ENCODE results near the gene OBSCN.

OBSCN gene

DNA sequence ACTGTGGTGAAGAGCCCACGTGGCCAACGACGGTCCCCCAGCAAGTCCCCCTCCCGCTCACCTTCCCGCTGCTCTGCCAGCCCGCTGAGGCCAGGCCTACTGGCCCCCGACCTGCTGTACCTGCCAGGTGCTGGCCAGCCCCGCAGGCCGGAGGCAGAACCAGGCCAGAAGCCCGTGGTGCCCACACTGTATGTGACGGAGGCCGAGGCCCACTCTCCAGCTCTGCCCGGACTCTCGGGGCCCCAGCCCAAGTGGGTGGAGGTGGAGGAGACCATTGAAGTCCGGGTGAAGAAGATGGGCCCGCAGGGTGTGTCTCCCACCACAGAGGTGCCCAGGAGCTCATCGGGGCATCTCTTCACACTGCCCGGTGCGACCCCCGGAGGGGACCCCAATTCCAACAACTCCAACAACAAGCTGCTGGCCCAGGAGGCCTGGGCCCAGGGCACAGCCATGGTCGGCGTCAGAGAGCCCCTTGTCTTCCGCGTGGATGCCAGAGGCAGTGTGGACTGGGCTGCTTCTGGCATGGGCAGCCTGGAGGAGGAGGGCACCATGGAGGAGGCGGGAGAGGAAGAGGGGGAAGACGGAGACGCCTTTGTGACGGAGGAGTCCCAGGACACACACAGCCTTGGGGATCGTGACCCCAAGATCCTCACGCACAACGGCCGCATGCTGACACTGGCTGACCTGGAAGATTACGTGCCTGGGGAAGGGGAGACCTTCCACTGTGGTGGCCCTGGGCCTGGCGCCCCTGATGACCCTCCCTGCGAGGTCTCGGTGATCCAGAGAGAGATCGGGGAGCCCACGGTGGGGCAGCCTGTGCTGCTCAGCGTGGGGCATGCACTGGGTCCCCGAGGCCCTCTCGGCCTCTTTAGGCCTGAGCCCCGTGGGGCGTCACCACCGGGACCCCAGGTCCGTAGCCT is 152.0 kb downstream of the OBSCN start:
- DNase-seq: no peak

GRCh38 chr1:228360533-228361313 is 152.9 kb downstream of the OBSCN start:
- DNase-seq: no peak

- no peak for DNase-seq
Measured at GRCh38 chr1:228361314-228362140, 153.7 kb downstream of the OBSCN start.

DNA sequence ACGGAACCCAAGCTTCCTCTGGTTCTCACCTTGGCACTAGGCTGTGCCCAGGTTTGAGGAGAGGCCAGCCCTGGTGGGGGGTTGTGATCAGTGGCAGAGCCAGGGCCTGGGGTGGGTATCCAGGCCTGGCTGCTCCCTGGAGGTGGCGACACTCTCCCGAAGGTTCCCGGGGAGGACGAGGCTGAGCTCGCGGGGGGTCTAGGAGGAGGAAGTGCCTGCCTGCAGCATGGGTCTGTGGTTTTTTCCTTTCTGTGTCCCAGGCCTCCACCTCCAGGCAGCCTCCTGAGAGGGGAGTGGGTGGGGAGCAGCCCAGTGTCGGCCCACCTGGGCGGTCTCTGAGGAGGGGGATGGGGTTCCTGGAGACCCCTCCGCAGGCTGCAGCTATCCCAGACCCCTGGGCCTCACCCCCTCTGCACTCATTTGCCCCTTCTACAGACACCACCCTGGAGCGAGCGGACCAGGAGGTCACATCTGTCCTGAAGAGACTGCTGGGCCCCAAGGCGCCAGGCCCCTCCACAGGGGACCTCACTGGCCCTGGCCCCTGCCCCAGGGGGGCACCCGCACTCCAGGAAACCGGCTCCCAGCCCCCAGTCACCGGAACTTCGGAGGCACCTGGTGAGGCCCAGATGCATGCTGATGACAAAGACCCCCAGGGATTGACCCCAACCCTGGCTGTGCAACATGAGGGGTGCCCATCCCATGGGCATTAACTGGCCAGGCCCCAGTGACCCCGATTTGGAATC is 154.5 kb downstream of the OBSCN start:
- no peak for DNase-seq

DNA sequence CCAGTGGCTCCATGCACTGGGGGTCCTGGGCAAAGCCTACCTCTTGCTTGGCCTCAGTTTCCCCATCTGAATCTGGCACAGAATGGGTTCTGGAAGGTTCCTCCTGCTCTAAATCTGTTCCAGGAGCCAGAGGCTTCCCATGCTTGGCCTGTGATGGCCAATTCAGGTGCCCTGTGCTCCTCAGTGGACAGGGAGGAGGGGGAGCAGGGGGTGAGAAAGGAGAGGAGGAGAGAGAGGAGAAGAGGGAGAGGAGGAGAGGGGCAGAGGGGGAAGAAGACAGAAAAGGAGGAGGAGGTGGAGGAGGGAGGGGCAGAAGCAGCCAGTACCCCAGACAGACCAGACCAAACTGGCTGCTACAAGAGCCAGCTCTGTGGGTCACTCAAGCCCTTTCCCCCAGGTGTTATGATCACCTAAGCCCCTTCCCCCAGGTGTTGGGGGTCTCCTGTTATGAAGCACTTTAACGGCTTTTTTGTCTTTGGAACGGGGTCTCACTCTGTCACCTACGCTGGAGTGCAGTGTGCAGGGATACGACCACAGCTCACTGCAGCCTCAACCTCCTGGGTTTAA is 155.1 kb downstream of the OBSCN start:
- no peak for DNase-seq

DNA sequence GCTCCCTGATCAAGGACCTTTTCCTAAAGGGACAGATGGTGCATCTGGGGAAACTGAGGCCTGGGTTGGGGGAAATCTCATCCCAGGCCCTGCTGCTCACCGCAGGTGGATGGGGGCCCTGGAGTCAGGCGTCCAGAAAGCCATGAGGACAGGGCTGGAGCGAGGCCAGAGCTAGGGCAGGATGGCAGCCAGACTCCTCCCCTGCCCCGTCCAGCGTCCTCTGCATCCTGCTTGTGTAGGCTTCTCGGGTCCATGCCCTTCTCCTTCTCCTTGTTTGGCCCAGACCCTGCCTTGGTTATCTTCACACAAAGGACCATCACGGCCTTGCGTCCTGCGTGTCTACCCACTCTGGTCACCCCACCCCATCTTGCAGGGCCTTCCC is 155.8 kb downstream of the OBSCN start:
- DNase-seq: no peak

DNA sequence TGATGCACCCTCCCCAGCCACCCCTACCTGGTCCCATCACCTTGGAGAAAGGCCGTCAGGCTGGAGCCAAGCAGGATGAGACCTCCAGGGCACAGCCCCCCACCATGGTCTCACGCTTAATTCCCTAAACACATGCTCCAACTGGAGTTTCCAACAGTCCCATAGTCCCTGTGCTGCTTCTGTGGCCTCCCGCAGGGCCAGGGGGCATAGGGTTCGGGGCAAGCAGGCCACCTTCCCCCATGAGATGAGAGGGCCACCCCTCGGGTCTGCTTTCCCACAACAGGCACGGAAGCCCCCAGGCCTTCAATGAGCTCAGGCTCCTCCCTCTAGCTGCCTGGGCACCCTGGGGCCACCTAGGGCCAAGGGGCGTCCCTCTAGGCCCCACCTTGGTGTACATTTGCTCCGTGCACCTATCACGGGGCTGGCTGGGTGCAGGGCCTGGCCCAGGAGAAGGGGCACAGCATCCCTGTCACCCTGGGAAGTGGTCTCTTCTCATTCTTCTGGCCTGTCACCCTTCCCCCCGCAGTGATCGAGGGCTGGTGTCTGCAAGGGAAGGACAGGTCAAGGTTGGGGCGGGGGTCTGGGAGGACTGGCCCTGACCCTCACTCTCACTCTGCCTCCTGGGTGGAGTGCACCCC is 156.3 kb downstream of the OBSCN start:
- DNase-seq: no peak

GRCh38 chr1:228364706-228365213 is 156.9 kb downstream of the OBSCN start:
- DNase-seq: no peak

DNA sequence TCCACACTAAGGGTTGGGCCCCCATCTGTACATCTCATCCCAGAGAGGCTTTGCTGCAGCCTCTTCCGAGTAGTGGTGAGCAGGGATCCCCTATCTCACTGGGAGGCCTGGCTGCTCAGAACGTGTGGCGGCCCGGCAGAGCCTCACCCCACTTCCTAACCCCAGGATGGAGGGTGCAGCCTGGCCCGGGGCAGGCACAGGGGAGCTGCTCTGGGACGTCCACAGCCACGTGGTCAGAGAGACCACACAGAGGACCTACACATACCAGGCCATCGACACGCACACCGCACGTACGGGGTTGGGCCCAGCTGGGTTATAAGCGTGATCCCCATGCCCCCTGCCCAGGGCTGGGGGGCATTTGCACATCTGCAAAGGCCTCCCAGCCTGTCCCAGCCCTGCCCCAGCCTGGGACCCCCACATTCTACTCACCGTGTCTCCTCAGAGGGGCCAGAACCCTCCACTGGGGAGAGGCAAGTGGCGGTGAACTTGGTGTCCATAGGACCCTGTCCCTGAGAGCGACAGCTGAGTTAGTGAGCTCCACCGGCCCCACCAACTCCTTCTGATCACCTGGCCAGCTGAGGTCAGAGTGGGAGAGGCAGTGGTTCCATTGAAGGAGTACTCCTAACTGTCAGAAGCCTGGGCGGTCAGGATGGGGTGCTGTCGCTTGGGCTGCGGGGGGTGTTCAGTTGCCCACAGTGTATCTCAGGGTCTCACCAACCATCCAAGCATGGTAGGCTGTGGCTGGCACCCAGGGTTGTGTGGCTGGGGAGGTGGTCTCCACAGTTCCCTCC is 157.6 kb downstream of the OBSCN start:
- no peak for DNase-seq

DNA sequence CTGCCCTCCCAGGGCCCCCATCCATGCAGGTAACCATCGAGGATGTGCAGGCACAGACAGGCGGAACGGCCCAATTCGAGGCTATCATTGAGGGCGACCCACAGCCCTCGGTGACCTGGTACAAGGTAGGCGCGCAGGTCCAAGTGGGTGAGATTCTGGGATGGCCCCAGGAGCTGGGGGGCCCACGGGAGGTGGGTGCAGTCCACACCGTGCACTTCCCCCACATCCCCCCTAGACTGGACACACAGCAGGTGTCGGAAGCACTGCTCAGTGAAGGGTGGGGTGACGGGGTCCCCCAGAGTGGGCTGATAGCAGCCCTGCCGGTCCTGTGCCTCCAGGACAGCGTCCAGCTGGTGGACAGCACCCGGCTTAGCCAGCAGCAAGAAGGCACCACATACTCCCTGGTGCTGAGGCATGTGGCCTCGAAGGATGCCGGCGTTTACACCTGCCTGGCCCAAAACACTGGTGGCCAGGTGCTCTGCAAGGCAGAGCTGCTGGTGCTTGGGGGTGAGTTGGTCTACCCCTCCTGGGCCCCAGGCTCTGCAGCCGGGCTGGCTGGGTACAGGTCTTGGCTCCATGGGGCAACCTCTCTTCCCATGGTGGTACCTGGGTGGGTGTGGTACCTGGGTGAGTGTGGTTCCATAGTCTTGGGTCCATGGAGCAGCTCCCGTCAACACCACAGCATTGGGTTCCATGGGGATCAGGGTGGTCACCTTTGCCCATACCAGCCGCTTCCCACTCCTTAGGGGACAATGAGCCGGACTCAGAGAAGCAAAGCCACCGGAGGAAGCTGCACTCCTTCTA is 158.4 kb downstream of the OBSCN start:
- DNase-seq: no peak

DNA sequence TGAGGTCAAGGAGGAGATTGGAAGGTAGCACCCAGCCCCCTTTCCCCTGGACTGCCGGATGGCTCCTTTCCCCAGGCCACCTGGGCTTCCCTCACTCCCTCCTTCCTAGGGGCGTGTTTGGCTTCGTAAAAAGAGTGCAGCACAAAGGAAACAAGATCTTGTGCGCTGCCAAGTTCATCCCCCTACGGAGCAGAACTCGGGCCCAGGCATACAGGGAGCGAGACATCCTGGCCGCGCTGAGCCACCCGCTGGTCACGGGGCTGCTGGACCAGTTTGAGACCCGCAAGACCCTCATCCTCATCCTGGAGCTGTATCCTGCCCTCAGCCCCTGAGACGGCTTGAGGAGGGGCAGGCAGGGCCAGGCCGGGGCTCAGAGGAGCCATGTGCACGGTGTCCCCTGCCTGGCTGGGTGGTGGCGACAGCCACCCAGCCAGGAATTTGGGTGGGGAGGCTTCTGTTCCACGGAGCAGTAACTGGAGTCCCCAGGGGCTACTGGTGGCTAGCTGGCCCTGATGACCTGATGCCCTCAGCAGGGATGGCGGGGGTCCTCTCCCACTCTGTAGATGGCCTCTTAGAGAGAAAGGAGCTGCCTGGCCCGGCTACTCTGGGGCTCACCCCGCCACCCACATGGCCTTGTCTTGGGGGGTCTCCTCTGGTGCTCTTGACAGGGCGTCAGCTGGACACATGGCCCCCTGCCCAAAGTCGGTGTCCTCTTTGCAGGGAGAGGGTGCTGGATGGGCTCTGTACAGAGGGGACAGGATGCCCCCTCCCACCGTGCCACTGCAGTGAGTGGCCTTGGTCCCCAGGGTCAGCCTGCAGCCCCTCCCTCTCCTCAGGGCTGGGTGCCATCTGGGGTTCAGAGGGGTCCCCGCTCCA is 159.3 kb downstream of the OBSCN start:
- no peak for DNase-seq

GRCh38 chr1:228367798-228368791 is 160.3 kb downstream of the OBSCN start:
- DNase-seq: peak; percentile 47

GRCh38 chr1:228368801-228369607 is 161.2 kb downstream of the OBSCN start:
- no peak for DNase-seq

GRCh38 chr1:228369608-228370438 is 162.0 kb downstream of the OBSCN start:
- DNase-seq: no peak

DNA sequence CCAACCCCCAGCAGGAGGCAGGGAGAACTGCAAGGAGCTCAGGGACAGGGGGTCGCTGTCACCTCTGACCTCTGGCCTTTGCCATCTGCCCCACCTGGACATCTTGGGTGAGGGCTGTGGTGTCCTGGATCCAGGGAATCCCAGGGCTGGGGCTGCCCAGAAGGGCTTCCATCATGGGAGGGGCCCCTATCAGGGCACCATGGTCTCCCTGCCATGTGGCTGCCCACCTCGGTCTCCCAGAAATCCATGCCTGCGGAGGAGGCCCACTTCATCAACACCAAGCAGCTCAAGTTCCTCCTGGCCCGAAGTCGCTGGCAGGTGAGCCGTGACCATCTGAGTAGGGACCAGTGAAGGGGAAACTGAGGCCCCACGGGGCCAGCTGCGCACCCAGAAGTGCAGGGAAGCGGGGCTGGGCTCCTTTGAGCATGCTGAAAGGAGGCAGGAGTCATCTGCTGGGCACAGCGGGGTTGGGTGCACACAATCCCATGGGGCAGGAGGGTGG is 162.6 kb downstream of the OBSCN start:
- DNase-seq: no peak
